Cardiac fibroblast (primary cell): ENCODE data around the gene ZBTB25.

Experiments used
- DNase-seq, 2 donors: peaks; one replicate each; pipeline versions ENCODE4 v3.0.0 to v3.0.0-alpha.2; 2010; ENCODE audit warnings: low read depth in 2 of 2
- H3K4me3 ChIP-seq, 2 donors: replicated peaks in 1 of 2; 1 replicate in 1 of 2; 2 replicates in 1 of 2; pipeline ENCODE4 v1.5.1; 2011; ENCODE audit warnings: low read depth in 2 of 2, low read length in 2 of 2, mild to moderate bottlenecking in 2 of 2, moderate library complexity in 1 of 2
- CTCF ChIP-seq: IDR thresholded peaks from one replicate; pipeline ENCODE4 v1.5.1; 2011; ENCODE audit warnings: low read depth, mild to moderate bottlenecking, low read length, inconsistent platforms

The ZBTB25 gene

GRCh38 chr14:64542836-64543201 is 39.2 kb upstream of the ZBTB25 start:
- H3K4me3 ChIP-seq = no peak overlapping the region
- no peak for TF ChIP-seq CTCF
- no peak for DNase-seq

- peak overlapping the region in 1 of 2 donors; percentile 3 for H3K4me3 ChIP-seq
- DNase-seq = no peak
- no peak for TF ChIP-seq CTCF
Measured at GRCh38 chr14:64541972-64542835, 38.6 kb upstream of the ZBTB25 start.

GRCh38 chr14:64541261-64541971 is 37.8 kb upstream of the ZBTB25 start:
- no peak overlapping the region for H3K4me3 ChIP-seq
- no peak for TF ChIP-seq CTCF
- DNase-seq = no peak

DNA sequence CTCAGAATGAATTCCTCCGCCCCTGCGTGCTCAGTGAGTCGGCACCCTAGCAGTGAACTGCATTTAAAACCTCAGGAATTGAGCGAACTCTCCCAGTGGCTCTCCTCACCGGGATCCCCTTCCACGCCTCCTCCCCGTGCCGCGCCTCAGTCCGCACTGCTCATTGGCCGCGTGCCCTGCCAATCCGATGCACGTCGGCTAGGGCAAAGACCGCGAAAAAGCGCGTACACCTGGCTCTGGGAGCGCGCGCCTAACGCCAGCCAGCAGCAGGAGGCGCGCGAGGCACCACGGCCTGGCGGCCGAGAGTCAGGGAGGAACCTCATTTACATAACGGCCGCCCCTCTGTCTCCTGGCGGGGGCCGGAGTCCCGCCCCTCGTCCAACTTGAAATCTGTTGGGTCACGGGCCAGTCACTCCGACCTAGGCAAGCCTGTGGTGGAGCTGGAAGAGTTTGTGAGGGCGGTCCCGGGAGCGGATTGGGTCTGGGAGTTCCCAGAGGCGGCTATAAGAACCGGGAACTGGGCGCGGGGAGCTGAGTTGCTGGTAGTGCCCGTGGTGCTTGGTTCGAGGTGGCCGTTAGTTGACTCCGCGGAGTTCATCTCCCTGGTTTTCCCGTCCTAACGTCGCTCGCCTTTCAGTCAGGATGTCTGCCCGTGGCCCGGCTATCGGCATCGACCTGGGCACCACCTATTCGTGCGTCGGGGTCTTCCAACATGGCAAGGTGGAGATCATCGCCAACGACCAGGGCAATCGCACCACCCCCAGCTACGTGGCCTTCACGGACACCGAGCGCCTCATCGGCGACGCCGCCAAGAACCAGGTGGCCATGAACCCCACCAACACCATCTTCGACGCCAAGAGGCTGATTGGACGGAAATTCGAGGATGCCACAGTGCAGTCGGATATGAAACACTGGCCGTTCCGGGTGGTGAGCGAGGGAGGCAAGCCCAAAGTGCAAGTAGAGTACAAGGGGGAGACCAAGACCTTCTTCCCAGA is 36.9 kb upstream of the ZBTB25 start, which contains the start of gene HSPA2:
Gene HSPA2, plus strand, starts transcription at position 534 of the 995 bp plus-strand sequence. Its CDS starts 109 bp downstream, at position 643.
- H3K4me3 ChIP-seq = peak within 1 kb of the TSS; percentile 48 to 64
- TF ChIP-seq CTCF = peak; percentile 82
- peak; percentile 99 to 100 for DNase-seq

DNA sequence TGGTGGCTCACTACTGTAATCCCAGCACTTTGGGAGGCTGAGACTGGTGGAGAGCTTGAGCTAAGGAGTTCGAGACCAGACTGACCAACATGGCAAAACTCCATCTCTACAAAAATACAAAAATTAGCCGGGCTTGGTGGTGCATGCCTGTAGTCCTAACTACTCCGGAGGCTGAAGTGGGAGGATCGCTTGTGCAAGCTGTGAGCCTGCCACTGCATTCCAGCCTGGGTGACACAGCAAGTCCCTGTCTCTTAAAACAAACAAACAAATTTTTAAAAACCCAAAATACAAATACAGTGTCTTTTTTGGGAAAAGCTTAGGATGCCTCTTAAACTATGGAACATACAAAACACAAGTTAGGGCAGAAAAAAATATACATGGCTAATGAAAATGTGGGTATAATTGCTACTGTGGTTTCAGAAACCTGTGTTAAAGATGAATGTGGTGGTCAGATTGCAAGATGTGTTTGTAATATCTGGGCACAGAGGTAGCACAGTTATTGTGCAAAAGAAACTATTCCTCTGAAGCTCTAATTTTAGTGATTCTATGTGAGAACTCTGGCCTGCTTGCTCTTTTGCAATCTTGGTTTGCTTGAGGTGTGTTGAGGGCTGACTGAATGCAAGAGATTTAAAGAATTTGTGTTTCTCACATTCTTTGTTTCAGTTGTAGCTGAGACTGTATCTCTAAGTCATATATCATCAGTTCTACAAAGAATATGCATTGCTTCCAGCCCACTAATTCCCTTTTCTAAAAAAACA is 33.0 kb upstream of the ZBTB25 start:
- no peak for TF ChIP-seq CTCF
- H3K4me3 ChIP-seq = no peak overlapping the region
- DNase-seq = peak; percentile 40 to 47
